PC-9 (cell line): ENCODE results near the gene ARID4B.
"Not testable (repeated sequence)": the region's sequence is repeated elsewhere in the genome, so short reads cannot be mapped to it uniquely, and the experiment has no call there.

ENCODE experiments used
- CTCF ChIP-seq: fragments of 200-600 bp; sonication (generic); conservative IDR thresholded peaks from 2 replicates; pipeline ENCODE4 v1.6.1; 2017; ENCODE audit warnings: mixed run types, antibody characterized with exemption, mild to moderate bottlenecking, moderate library complexity
- EZH2 ChIP-seq: fragments of 200-600 bp; sonication (generic); IDR thresholded peaks from 2 replicates; pipeline ENCODE4 v1.8.0; 2017; ENCODE audit warnings: antibody characterized with exemption, low read depth

- TF ChIP-seq CTCF, EZH2: not testable (repeated sequence)
Measured at GRCh38 chr1:235202447-235202846, 125.5 kb downstream of the ARID4B start.
